Kidney (tissue), 14 donors: ENCODE results near the gene EGLN1. TPM values are rescaled to one million over a fixed set of nuclear protein-coding genes. Genes with fewer than 3 reads are reported as not detected.
"Not testable (repeated sequence)": the region's sequence is repeated elsewhere in the genome, so short reads cannot be mapped to it uniquely, and the experiment has no call there.

Source experiments
- DNase-seq, 5 donors: peaks; one replicate each; pipeline ENCODE4 v3.0.0-alpha.2; 2013 to 2020
- FAIRE-seq: peaks from 2 replicates; lab custom pipeline; 2012; peaks lifted over from hg19 to GRCh38; lab: Jason Lieb, UNC
- H3K27ac ChIP-seq, 2 donors: one replicate each; pipeline ENCODE4 v1.7.0; 2013; ENCODE audit warnings: low read depth in 2 of 2, low read length in 2 of 2, inconsistent platforms in 1 of 2
- H3K27me3 ChIP-seq: one replicate; pipeline ENCODE4 v1.7.1; 2013; ENCODE audit warnings: low read length, inconsistent platforms; ENCODE audit not compliant: control insufficient read depth, insufficient read depth
- H3K36me3 ChIP-seq, 3 donors: one replicate each; pipeline versions ENCODE4 v1.7.0 to v1.7.1; 2013; ENCODE audit warnings: low read length in 3 of 3, control low read depth in 1 of 3, inconsistent platforms in 1 of 3; ENCODE audit not compliant: insufficient read depth in 3 of 3, control insufficient read depth in 2 of 3
- H3K4me1 ChIP-seq, 3 donors: one replicate each; pipeline versions ENCODE4 v1.7.0 to v1.7.1; 2013; ENCODE audit warnings: low read length in 3 of 3, inconsistent platforms in 1 of 3, low read depth in 1 of 3; ENCODE audit not compliant: control insufficient read depth in 2 of 3, insufficient read depth in 2 of 3
- H3K4me3 ChIP-seq, 3 donors: one replicate each; pipeline versions ENCODE4 v1.7.0 to v1.8.1; 2013; ENCODE audit warnings: low read length in 3 of 3, control low read depth in 1 of 3, inconsistent platforms in 1 of 3
- H3K9ac ChIP-seq, 3 donors: one replicate each; pipeline versions ENCODE4 v1.7.0 to v1.7.1; 2013; ENCODE audit warnings: low read length in 3 of 3, control low read depth in 1 of 3, inconsistent platforms in 1 of 3
- H3K9me3 ChIP-seq, 3 donors: one replicate each; pipeline versions ENCODE4 v1.7.0 to v1.7.1; 2013; ENCODE audit warnings: low read length in 3 of 3, control low read depth in 1 of 3, inconsistent platforms in 1 of 3; ENCODE audit not compliant: control insufficient read depth in 2 of 3, insufficient read depth in 1 of 3
- CTCF ChIP-seq: IDR thresholded peaks from 3 replicates; pipeline ENCODE4 v1.5.1; 2012; ENCODE audit warnings: mild to moderate bottlenecking, moderate library complexity, borderline replicate concordance; ENCODE audit not compliant: insufficient read depth; ENCODE audit errors: extremely low read depth
- intact Hi-C: fragments of 100-400 bp; cut with DNase I; formaldehyde crosslinking; loops from one replicate; pipeline ENCODE4 v1.11.1; 2022
- polyA plus RNA-seq: library from polyadenylated mRNA; stranded (reverse); fragments of 350-450 nt; fragmentation: Illumina TruSeq; extraction: RNeasy Lipid Tissue Mini Kit (QIAGEN cat#74804); gene quantifications from one replicate; pipeline ENCODE4 v1.2.3, GENCODE V29; 2014; ENCODE audit warnings: low read depth, low replicate concordance; ENCODE audit not compliant: insufficient read depth
- total RNA-seq: library from RNA; stranded (reverse); fragmentation: NEBNext Ultra II Directional; extraction: Animal tissue kit (Norgen Biotek cat#: 25700); gene quantifications from one replicate; pipeline ENCODE4 v1.2.1, GENCODE V29; 2021
- donor health status: control.
- donor health status: control.
- donor health status: control.
- donor health status: control.
- donor health status: control.
- donor health status: DM: yes; HTN: yes; CAD: no.
- donor health status: Normal renal cell carcinoma (clear cell type).

The EGLN1 gene
- total and polyA plus RNA-seq, 2 donors from 2014 or later, result 12.2 to 38.8 TPM

DNA sequence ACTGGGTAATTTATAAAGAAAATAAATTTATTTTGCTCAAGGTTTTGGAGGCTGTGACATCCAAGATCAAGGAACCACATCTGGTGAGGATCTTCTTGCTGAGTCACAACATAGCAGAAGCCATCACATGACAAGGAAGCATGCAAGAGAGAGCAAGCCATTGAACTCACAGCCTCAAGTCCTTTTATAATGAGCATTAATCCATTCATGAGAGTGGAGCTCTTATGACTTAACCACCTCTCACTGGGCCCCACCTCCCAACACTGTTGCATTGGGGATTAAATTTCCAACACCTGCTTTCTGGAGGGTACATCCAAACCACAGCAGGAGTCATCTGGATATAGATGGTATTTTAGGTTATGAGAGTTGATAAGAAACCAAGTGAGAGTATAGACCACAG lies 20.6 kb upstream of the EGLN1 start:
- Histone ChIP-seq H3K9ac (no peak overlapping the region), H3K4me1 (no peaks in the 10 kb centered on the region), H3K27ac (no peak overlapping the region), H3K27me3 (no peaks in the 10 kb centered on the region), H3K36me3 (no peaks in the 10 kb centered on the region), H3K9me3 (no peaks in the 10 kb centered on the region), H3K4me3 (no peak overlapping the region)
- no peak for FAIRE-seq
- no peak for TF ChIP-seq CTCF
- DNase-seq, result no peak
- intact Hi-C loops, result no loop called here

DNA sequence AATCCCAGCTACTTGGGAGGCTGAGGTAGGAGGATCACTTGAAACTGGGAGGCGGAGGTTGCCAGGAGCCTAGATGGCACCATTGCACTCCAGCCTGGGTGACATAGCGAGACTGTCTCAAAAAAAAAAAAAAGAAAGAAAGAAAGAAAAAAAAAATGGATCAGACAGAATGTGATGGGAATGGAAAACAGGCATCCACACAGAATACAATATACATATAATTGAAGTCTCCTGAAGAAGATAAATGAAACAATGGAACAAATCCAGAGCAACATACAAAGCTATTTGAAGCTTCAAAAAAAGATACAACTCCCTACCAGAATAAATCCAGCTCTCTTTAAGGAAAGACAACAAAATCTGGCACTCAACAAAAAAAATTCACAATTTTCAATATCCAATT lies 10.9 kb upstream of the EGLN1 start:
- TF ChIP-seq CTCF, result no peak
- H3K4me3 ChIP-seq, result no peak overlapping the region
- intact Hi-C loops, result no loop called here
- no peak overlapping the region for H3K27ac ChIP-seq
- no peaks in the 10 kb centered on the region for H3K36me3 ChIP-seq
- no peaks in the 10 kb centered on the region for H3K4me1 ChIP-seq
- DNase-seq (no peak), FAIRE-seq (no peak)
- no peaks in the 10 kb centered on the region for H3K27me3 ChIP-seq
- H3K9me3 ChIP-seq, result no peaks in the 10 kb centered on the region
- H3K9ac ChIP-seq, result no peak overlapping the region

- no peak for TF ChIP-seq CTCF
- FAIRE-seq, result no peak
- no peaks in the 10 kb centered on the region for H3K4me1 ChIP-seq
Observed at GRCh38 chr1:231431665-231432415, 9.8 kb upstream of the EGLN1 start.

DNA sequence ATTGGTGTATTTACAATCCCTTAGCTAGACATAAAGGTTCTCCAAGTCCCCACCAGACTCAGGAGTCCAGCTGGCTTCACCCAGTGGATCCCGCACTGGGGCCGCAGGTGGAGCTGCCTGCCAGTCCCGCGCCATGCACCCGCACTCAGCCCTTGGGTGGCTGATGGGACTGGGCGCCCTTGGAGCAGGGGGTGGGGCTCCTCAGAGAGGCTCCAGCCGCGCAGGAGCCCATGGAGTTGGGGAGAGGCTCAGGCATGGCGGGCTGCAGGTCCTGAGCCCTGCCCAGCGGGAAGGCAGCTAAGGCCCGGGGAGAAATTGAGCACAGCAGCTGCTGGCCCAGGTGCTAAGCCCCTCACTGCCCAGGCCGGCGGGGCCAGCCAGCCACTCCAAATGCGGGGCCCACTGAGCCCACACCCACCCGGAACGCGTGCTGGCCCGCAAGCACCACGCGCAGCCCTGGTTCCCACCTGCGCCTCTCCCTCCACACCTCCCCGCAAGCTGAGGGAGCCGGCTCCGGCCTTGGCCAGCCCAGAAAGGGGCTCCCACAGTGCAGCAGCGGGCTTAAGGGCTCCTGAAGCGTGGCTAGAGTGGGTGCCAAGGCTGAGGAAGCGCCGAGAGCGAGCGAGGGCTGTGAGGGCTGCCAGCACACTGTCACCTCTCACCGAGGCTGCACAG lies 8.7 kb upstream of the EGLN1 start:
- H3K9me3 ChIP-seq, H3K4me3 ChIP-seq, H3K36me3 ChIP-seq, H3K9ac ChIP-seq, H3K4me1 ChIP-seq, intact Hi-C loops, H3K27me3 ChIP-seq, H3K27ac ChIP-seq, FAIRE-seq, DNase-seq: not testable (repeated sequence)

More at GRCh38 chr1:231431665-231432415, 9.8 kb upstream of the EGLN1 start:
- no peak overlapping the region for H3K4me3 ChIP-seq
- no peaks in the 10 kb centered on the region for H3K27me3 ChIP-seq
- no peak overlapping the region for H3K9ac ChIP-seq
- no peaks in the 10 kb centered on the region for H3K36me3 ChIP-seq
- intact Hi-C loops, result no loop called here
- no peak overlapping the region for H3K27ac ChIP-seq
- no peaks in the 10 kb centered on the region for H3K9me3 ChIP-seq
- no peak for DNase-seq
